Activated CD4-positive, alpha-beta T cell treated with anti-CD3 and anti-CD28 coated beads for 4 hours (primary cell): ENCODE data around the gene KRTAP20-4.

Experiments
- DNase-seq, 2 donors: peaks; one replicate each; pipeline ENCODE4 v3.0.0-alpha.2; 2020

Gene KRTAP20-4

DNA sequence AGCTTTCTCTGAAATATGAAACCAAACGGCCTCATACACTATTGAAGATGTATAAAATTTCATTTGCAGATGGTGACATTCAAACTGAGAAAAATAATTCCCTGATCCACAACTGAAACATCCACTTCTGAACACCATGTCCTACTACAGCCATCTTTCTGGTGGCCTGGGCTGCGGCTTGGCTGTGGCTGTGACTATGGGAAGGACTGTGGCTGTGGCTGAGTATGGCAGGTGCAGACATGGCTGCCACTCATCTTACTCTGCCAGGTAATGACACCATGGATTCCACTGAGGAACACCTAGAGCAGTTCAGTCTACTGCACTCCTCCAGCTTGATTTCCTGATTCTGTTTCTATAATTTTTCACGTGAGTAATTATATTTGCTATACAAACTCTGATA, at the start of gene KRTAP20-4:
Gene KRTAP20-4 (plus strand): TSS at position 106 of the 400 bp plus-strand sequence.
- no peak for DNase-seq

DNA sequence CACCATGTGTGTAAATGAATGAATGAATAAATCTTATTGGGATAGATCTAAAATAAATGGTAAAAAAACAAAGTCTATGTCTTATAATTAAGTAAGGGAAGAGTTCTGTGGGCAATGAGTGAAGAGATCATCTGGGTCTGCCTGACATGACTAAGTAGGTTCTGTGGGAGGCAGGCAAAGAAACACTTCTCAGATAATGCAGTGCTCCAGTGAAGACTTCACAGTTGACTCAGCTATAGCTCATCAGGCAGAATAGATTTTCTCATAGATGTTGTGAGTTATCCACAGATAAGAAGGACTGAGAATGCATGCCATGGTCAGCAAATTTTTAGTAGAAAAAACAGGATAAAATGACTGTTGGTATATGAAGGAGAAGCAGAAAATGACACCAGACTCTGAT, 42.7 kb upstream of the KRTAP20-4 start:
- DNase-seq = no peak

DNA sequence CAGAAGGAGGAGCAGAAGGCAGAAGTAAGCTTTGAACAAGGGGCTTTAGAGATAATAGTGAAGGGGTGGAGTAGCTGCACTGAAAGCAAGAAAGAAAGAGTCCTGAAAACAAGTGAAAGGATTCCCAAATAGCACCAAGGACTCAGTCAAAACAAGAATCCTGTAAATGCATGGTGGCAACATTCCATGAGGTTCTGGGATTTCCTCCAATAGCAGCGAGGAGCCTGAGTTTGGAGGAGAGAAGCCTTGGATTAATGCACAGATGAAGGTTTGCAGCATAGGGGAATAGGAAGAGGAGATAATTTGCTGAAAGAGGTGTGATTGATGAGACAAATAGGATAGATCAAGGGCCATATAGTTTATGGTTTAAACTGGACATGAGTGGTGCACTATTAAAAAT, 41.1 kb upstream of the KRTAP20-4 start:
- DNase-seq = no peak

DNA sequence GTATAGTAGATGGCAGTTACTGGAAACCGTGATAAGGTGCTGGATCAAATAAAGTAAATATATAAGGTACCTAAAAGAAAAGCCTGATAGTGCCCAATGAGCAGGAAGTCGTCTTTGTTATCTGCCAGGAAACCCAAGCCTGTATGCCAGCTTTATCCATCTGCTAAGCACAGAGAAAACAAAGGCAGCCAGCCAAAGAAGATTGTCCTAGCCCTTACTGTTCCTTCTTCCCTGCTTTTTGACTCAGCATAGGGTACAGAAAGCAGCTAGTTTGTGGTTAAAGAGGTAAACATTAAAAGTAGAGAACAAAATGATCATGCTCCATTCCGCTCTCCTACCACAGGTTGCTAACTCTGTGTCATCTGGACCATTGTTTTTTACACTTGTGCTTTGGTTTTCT, 40.3 kb upstream of the KRTAP20-4 start:
- no peak for DNase-seq

DNA sequence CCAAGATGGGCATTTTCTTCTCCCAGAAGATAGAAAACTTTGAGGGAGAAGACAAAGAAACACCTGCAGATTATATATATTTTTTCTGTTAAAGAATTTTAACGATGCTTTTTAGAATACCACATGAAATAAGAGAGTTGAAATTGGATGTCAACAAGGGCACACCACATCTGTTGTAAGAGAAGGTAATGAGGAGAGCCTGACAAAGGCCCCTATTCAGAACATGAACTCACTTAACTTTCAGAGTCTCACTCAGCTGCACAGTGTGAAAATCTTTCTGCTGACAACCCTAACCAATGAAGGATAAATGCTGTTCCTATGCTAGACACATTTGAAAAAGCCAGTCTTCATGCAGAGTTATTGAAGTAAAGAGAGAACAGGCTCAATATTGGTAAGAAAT, 37.6 kb upstream of the KRTAP20-4 start:
- DNase-seq = no peak

DNA sequence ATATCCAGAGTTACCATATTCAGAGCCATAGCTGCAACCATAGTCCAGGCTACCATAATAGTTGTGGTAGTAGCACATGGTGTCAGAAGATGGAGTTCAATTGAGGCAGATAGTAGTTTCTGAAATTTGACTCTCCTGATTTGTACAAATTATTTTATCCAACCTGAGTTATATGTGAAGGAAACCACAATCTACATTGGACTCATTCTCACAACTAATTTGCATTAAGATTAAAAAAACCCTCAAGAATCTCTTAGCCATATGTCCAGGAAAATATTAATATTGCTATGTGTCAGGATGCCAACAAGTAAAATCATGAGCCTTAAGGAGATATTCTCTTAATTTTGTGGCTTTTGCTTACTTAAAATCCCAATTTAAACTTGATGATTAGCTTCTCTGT, 30.1 kb upstream of the KRTAP20-4 start, which contains the start of gene KRTAP22-2:
Gene KRTAP22-2 (minus strand): TSS at position 101 of the 400 bp plus-strand sequence.
- no peak for DNase-seq

DNA sequence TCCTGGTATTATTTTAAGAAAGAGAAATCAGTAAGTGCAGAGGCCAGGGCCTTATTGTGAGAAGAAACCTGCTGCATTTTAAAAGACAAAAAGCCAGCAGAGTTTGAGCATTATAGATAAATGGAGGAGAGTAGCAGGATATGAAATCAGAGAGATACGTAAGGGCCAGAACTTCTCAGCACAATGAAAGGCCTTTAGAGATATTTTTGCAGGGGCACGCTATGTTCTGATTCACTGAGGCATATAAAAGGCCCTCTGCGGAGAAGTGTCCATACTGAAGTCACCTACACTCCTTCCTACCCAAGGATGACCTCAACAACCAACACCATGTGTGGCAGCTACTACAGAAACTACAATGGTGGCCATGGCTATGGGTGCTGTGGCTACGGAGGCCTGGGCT, 28.3 kb upstream of the KRTAP20-4 start, which contains the start of gene KRTAP6-3:
Gene KRTAP6-3 (plus strand): TSS at position 301 of the 400 bp plus-strand sequence. CDS start 6 bp downstream, at position 307.
- DNase-seq = no peak

DNA sequence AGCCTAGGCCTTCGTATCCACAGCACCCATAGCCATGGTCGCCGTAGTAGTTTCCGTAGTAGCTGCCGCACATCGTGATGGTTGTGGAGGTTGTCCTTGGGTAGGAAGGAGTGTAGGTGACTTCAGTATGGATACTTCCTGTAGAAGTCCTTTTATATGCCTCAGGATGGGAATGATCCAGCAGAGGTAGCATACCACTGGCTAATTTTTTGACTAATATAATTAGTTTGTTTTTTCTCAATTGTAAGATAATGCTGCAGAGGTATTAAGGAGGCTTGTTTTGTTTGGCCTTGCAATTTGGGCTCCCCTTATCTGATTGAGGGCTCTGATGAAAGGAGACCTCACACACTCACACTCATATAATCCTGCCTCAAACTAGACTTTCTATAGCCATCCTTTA, 21.6 kb upstream of the KRTAP20-4 start, which contains the start of gene KRTAP6-2:
Gene KRTAP6-2 (minus strand): TSS at position 101 of the 400 bp plus-strand sequence. CDS start 28 bp downstream, at position 73.
- no peak for DNase-seq

DNA sequence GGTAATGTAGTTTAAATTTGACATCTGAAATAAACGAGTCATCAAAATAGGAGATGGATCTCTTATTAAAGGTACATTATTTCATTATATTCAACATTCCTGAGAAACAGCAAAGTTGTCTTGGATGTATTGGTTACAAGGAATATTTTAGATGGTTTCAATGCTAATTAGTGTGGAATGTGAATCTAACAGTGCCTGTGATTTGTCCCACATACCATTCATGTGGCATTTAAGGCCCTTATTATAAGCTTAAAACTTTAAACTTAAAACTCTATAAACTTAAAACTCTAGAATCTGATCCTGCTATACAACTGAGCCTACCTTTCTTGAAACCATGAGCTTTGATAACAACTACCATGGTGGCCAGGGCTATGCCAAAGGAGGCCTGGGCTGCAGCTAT, 19.6 kb upstream of the KRTAP20-4 start, which contains the start of gene KRTAP22-1:
Gene KRTAP22-1 (plus strand): TSS at position 301 of the 400 bp plus-strand sequence.
- no peak for DNase-seq

DNA sequence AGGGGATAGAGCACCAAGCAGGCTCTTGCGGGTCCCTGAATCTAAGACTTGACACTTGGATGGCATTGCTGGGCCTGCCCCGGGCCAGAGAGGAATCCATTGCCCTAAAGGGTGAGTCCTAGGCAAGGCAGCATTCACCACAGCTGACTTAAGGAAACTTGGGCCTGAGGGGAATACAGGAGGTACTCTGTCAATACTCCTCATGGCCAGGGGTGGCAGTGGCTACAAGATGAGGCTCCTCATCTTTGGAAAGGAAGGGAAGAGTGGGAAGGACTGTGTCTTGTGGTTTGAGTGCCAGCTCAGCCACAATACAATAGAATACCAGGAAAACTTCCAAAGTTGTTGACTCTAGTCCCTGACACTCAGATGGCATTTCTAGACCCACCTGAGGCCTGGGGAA, 14.5 kb upstream of the KRTAP20-4 start:
- DNase-seq = no peak

DNA sequence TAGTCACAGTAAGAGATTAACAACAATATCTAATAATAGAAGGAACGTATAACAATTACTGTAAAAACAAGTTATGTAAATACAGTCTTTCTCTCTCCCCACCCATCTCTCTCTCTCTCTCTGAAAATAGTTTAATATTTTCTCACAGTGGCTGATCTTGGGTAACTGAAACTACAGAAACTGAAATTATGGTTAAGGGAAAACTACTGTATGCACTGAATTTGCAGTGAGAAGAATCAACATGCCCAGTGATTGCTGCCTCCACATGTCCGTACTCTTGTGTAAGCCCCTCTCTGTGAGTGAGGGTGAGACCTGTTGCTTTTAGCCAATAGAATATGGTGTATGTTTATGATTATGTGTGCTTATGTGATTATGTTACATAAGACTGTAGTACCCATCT, 8.3 kb upstream of the KRTAP20-4 start:
- DNase-seq = no peak

DNA sequence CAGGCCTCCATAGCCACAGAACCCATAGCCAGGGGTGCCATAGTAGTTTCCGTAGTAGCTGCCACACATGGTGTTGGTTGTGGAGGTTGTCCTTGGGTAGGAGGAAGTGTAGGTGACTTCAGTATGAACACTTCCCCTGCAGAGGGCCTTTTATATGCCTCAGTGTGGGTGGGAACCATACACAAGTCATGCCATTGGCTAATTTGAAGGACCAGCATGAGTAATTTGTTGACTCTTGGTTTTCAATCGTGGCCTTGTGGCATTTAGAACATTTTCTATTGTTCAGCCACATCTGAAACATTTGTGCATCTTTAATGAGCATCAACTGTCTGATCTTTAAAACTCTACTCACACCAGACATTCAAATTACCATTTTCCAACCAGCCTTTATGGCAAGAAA, 6.6 kb upstream of the KRTAP20-4 start, which contains the start of gene KRTAP6-1:
Gene KRTAP6-1 (minus strand): TSS at position 95 of the 400 bp plus-strand sequence. CDS start 26 bp downstream, at position 69.
- no peak for DNase-seq

DNA sequence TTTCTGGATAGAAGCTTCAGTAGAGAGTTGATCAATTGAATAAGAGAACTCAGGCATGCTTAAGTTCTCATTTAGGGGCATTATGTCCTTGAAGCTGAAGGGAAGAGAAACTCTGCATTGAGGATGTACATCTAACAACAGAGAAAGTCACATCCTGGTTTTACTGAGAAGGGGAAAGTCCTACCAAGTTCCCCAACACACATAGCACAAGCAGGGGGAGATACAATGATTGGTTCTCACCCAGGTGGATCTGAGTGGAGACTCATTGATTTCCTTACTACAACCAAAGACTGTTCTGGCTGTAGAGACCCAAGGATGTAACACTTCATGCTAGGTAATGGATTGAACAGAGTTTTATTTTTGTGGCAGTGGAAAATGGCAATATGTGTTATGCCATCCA, 5.2 kb upstream of the KRTAP20-4 start:
- no peak for DNase-seq

DNA sequence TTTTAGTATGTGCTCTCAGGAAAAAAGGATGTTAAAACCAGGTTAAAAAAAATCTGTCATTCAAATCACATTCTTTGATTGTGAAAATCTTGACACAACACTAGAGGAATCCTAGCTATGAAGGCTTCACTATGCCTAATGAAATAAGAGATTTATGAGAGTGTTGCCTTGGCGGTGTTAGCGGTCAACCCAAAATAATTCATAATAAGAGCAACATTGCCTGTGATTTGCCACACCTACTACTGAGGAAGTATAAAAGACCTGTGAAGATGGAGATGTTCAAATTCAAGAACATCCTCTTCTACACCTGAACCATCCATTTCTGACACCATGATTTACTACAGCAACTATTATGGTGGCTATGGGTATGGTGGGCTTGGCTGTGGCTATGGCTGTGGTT, 4.3 kb upstream of the KRTAP20-4 start, which contains the start of gene KRTAP20-1:
Gene KRTAP20-1 (plus strand): TSS at position 301 of the 400 bp plus-strand sequence. CDS start 30 bp downstream, at position 331.
- no peak for DNase-seq

DNA sequence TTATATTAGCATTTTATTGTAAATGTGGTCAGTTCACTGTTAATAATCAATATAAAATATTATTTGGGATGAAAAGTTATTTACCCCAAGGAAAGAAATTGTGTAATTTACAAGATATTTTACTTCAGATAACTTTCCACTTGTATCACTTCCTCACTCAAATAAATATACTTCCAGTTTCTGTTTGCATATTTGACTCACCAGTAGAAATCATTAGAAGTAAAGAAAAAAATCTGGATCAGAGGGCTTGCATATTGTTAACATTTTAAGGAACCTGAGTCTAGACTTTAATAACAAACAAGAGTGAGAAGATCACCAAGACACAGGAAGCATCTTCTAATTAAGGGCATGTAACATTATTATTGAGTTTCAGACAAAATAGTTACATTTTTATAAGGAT, 347 bp upstream of the KRTAP20-4 start:
- no peak for DNase-seq

DNA sequence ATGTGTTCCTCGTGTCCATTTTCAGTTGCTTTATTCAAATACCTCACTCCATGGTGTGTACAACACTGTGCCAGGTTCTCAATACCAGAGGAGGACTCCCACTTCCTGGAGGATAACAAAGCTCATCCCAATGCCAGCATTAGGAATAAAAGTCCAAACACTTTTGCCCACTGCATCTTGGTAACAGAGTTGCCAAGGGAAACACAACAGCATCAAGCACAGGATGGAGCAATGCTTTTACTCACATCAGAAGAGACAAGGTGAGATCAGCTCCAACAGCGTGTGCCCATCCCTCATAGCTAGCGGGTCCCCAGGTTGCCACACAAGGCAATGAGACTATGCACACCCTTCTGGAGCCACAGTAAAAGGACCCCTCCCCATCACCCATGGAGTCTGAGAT, 2.9 kb downstream of the KRTAP20-4 start:
- DNase-seq = no peak

DNA sequence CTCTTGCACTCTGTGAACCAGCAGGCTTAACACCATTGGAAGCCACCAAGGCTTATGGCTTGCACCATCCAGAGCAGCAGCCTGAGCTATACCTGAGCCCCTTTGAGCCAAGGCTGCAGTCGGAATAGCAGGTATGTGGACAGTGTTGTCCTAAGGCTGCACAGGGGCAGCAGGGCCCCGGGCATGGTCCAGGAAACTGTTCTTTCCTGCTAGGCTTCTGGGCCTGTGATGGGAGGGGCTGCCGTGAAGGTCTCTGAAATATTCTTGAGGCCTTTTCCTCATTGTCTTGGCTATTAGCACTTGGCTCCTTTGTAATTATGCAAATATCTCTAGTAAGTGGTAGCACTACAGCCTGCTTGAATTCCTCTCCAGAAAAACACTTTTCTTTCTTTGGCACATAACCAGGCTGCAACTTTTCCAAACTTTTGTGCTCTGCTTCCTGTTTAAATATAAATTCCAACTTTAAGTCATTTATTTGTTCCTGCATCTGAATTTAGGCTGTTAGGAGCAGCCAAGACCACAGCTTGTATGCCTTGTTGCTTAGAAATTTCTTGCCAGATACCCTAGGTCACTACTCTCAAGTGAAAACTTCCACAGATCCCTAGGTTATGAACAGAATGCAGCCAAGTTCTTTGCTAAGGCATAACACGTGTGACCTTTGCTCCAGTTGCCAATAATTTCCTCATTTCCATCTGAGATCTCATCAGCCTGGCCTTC, 5.2 kb downstream of the KRTAP20-4 start:
- no peak for DNase-seq

DNA sequence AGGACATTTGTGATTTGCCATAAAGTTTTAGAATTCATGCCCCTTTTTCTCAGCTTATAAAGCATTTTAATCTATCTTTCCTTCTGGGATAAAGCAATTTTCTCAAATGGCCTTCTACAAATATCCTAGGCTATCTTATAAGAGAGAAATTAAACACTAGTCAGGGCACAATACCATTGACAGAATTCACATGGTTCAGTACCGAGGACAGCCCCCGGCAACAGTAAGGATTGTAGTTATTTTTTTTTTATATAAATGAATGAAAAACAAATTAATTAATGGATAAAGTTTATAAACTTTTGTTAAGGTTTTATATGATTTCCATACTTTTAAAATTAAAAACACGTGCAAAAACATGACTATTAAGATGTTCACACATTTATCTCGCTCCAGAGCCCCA, 7.7 kb downstream of the KRTAP20-4 start:
- DNase-seq = no peak

DNA sequence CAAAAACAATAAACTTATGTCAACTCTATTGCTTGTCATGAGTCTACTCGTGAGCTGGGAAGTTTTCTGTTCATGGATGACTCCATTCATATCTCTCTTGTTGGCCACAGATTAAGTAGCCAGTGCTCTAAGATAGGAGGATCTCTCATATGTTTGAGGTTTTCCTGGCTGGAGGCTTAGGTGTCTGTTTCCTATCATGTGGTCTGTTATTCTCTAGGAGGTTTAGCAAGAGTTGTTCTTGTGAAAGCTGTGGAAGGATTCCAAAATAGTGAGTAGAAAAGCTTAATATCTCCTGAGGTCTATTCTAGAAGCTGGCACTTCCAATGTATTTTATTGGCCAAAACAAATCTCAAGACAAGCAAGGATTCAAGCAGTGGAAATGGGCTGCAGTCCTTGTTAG, 8.8 kb downstream of the KRTAP20-4 start:
- DNase-seq = no peak

DNA sequence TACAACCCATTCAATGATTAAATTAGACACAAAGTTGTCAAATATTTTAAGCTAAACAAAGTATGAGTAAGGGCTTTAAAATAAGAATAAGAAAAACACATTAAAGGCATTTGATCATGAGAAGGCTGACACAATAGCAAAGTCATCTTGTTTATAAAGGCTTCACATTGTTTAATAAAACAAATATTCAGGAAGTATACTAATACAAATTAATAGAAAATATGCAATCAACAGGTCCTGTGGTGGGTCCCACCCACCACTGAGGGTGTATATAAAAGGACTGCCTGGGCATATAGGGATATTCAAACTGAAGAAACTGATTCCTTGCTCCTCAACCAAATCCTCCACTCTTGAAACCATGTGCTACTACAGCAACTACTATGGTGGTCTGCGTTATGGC, 14.5 kb downstream of the KRTAP20-4 start, which contains the start of gene KRTAP20-2:
Gene KRTAP20-2 (plus strand): TSS at position 301 of the 400 bp plus-strand sequence. CDS start 58 bp downstream, at position 359.
- no peak for DNase-seq

DNA sequence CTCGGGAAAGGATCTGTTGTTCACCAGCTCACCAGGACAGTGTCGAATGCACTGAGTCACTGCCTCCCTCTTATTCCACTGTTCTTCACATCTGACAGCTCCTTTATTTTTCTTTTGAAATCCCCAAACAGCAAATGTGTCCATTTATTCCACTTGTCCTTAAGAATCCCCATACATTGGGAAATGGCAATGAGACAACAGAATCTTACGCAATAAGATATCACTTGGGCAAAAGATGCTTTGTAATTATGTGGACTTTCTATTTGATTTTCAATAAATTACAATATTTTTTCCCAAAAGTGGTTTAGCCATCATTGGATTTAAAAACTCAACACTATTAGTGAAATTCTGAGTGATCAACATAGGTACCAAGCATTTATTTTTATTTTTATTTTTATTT, 18.3 kb downstream of the KRTAP20-4 start:
- no peak for DNase-seq

DNA sequence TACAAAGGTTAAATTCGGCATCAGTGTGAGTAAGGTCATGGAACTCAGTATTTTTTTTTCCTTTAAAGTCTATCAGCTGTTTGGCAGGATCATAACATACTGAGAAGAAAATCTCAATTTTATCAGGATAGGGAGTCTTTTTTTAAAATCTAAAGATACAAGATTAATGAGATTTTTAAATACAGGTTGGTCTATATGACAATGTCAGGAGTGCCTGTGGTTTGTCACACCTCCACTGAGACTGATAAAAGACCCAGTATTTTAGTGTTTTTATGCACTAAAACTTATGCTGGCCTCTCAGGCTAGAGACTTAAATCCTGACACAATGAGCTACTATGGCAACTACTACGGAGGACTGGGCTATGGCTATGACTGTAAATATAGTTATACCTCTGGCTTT, 22.1 kb downstream of the KRTAP20-4 start, which contains the start of gene KRTAP20-3:
Gene KRTAP20-3 (plus strand): TSS at position 301 of the 400 bp plus-strand sequence.
- no peak for DNase-seq

DNA sequence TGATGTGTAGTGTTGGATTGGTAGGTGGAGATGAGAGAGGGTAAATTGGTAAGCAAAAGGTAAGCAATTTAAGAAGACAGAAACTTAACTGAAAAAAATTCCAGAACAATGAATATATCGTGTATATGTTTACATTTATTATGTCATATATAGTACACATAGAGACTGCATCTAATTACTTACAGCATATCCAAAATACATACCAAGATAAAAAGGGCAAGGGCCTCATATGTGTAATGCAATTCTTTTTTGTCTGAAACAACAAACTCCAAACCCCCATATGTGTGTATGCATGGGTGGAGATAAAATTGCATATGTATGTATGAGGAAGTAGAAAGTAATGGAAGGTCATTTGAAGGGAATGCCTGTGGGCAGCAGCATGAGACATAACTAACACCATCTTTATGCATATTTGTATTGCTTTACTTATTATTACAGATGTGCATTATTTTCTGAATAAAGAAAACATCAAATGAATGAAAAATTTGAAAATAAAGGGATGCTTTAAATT, 26.5 kb downstream of the KRTAP20-4 start:
- no peak for DNase-seq

DNA sequence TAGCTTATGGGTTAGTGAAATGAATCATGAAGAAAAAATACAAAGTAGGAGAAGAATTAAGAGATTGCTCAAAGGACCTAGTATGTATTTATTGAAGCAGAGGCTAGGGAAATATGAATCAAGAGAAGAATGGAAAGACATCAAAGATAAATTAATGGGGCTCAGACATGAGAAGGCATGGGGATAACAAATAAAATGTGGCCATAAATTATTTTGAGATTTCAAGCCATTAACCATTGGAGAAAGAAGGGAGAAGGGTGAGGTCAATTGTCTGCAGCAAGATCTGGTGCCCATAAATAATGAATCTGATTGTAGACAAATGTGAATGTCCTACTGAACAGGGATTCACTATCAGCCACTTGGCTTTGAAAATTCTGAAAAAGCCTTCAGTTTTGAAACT, 32.5 kb downstream of the KRTAP20-4 start:
- DNase-seq = no peak
